H9 (cell line): ENCODE results near the gene CTNNBL1. TPM values are rescaled to one million over a fixed set of nuclear protein-coding genes. Genes with fewer than 3 reads are reported as not detected.

Source experiments
- DNase-seq: peaks from one replicate; pipeline ENCODE4 v3.0.0-alpha.2; 2017
- H2AFZ ChIP-seq: one replicate; pipeline ENCODE4 v1.6.1; 2013; ENCODE audit warnings: mild to moderate bottlenecking, low read length, control low read depth, moderate library complexity
- H2AK5ac ChIP-seq: 2 replicates; pipeline ENCODE4 v1.6.1; 2013; ENCODE audit warnings: low read length, control low read depth, mixed read lengths; ENCODE audit not compliant: insufficient read length
- H2BK120ac ChIP-seq: one replicate; pipeline ENCODE4 v1.6.1; 2013; ENCODE audit warnings: low read depth, mild to moderate bottlenecking, low read length, control low read depth, inconsistent platforms; ENCODE audit not compliant: poor library complexity, severe bottlenecking
- H2BK12ac ChIP-seq: 2 replicates; pipeline ENCODE4 v1.6.1; 2013; ENCODE audit warnings: low read length, control low read depth, mixed read lengths, low read depth; ENCODE audit not compliant: insufficient read length
- H2BK15ac ChIP-seq: 2 replicates; pipeline ENCODE4 v1.6.1; 2013; ENCODE audit warnings: low read depth, low read length, control low read depth
- H2BK20ac ChIP-seq: one replicate; pipeline ENCODE4 v1.6.1; 2013; ENCODE audit warnings: low read depth, mild to moderate bottlenecking, low read length, control low read depth, inconsistent platforms; ENCODE audit not compliant: poor library complexity, severe bottlenecking
- H2BK5ac ChIP-seq: 2 replicates; pipeline ENCODE4 v1.6.1; 2013; ENCODE audit warnings: low read length, control low read depth, mixed read lengths; ENCODE audit not compliant: insufficient read length
- H3K14ac ChIP-seq: 2 replicates; pipeline ENCODE4 v1.6.1; 2013; ENCODE audit warnings: low read length, control low read depth; ENCODE audit not compliant: insufficient read depth
- H3K18ac ChIP-seq: 2 replicates; pipeline ENCODE4 v1.6.1; 2013; ENCODE audit warnings: low read depth, mild to moderate bottlenecking, mixed read lengths, low read length, control low read depth; ENCODE audit not compliant: insufficient read length
- H3K23ac ChIP-seq: 2 replicates; pipeline ENCODE4 v1.6.1; 2013; ENCODE audit warnings: low read length, control low read depth, mixed read lengths, low read depth; ENCODE audit not compliant: insufficient read length
- H3K23me2 ChIP-seq: 2 replicates; pipeline ENCODE4 v1.6.1; 2013; ENCODE audit warnings: low read depth, mild to moderate bottlenecking, mixed read lengths, low read length, control low read depth; ENCODE audit not compliant: insufficient read length, poor library complexity, severe bottlenecking
- H3K27ac ChIP-seq: 2 replicates; pipeline ENCODE4 v1.5.1; 2013; ENCODE audit warnings: low read length, control low read depth, mixed read lengths, low read depth; ENCODE audit not compliant: insufficient read length
- H3K27me3 ChIP-seq: 2 replicates; pipeline ENCODE4 v1.6.1; 2013; ENCODE audit warnings: low read length, control low read depth, inconsistent platforms; ENCODE audit not compliant: insufficient read depth
- H3K4ac ChIP-seq: 2 replicates; pipeline ENCODE4 v1.6.1; 2013; ENCODE audit warnings: low read depth, mild to moderate bottlenecking, control low read depth, inconsistent platforms, low read length, moderate library complexity
- H3K4me1 ChIP-seq: 2 replicates; pipeline ENCODE4 v1.6.1; 2013; ENCODE audit warnings: low read length, control low read depth, inconsistent platforms; ENCODE audit not compliant: insufficient read depth
- H3K4me2 ChIP-seq: 2 replicates; pipeline ENCODE4 v1.6.1; 2013; ENCODE audit warnings: low read length, control low read depth, mixed read lengths; ENCODE audit not compliant: insufficient read length, insufficient read depth
- H3K56ac ChIP-seq: 2 replicates; pipeline ENCODE4 v1.6.1; 2013; ENCODE audit warnings: low read depth, mild to moderate bottlenecking, mixed read lengths, low read length, control low read depth; ENCODE audit not compliant: insufficient read length
- H3K79me1 ChIP-seq: 2 replicates; pipeline ENCODE4 v1.6.1; 2013; ENCODE audit warnings: low read depth, mild to moderate bottlenecking, moderate library complexity, low read length, control low read depth, inconsistent platforms; ENCODE audit not compliant: insufficient read depth, poor library complexity, severe bottlenecking
- H3K79me2 ChIP-seq: 2 replicates; pipeline ENCODE4 v1.6.1; 2013; ENCODE audit warnings: low read length, control low read depth, inconsistent platforms; ENCODE audit not compliant: insufficient read depth
- H3K9ac ChIP-seq: 2 replicates; pipeline ENCODE4 v1.6.1; 2013; ENCODE audit warnings: low read length, control low read depth, mixed read lengths; ENCODE audit not compliant: insufficient read length; ENCODE audit errors: extremely low read depth
- H3K9me3 ChIP-seq: one replicate; pipeline ENCODE4 v1.6.1; 2013; ENCODE audit warnings: low read depth, low read length, inconsistent platforms; ENCODE audit not compliant: control insufficient read depth
- H3T11ph ChIP-seq: one replicate; pipeline ENCODE4 v1.6.1; 2013; ENCODE audit warnings: mild to moderate bottlenecking, low read length, control low read depth, inconsistent platforms
- H4K20me1 ChIP-seq: one replicate; pipeline ENCODE4 v1.6.1; 2013; ENCODE audit not compliant: control insufficient read depth, insufficient read length, insufficient read depth
- H4K5ac ChIP-seq: 2 replicates; pipeline ENCODE4 v1.6.1; 2013; ENCODE audit warnings: low read depth, mild to moderate bottlenecking, mixed read lengths, low read length, control low read depth; ENCODE audit not compliant: insufficient read length
- H4K8ac ChIP-seq: replicated peaks from 2 replicates; pipeline ENCODE4 v1.6.1; 2013; ENCODE audit warnings: low read length, control low read depth, mixed read lengths, low read depth; ENCODE audit not compliant: insufficient read length
- H4K91ac ChIP-seq: 2 replicates; pipeline ENCODE4 v1.6.1; 2013; ENCODE audit warnings: low read depth, mild to moderate bottlenecking, moderate library complexity, mixed read lengths, low read length, control low read depth; ENCODE audit not compliant: insufficient read length
- H3K27ac Mint-ChIP-seq, 3 experiments: 2 replicates in 2 of 3; 3 replicates in 1 of 3; pipeline ENCODE4 v1.8.0; 2020 to 2021; ENCODE audit warnings: mixed read lengths in 3 of 3, mild to moderate bottlenecking in 1 of 3, moderate library complexity in 1 of 3
- H3K27me3 Mint-ChIP-seq: 2 replicates; pipeline ENCODE4 v1.8.0; 2021; ENCODE audit warnings: low read depth, mild to moderate bottlenecking, moderate library complexity, mixed read lengths
- H3K36me3 Mint-ChIP-seq, 3 experiments: 2 replicates in 2 of 3; 3 replicates in 1 of 3; pipeline ENCODE4 v1.8.0; 2020 to 2021; ENCODE audit warnings: low read depth in 3 of 3, mixed read lengths in 3 of 3; ENCODE audit not compliant: insufficient read depth in 1 of 3
- H3K4me1 Mint-ChIP-seq, 2 experiments: 2 replicates each; pipeline ENCODE4 v1.8.0; 2020; ENCODE audit warnings: mixed read lengths in 2 of 2
- H3K4me3 Mint-ChIP-seq, 2 experiments: 2 replicates in 1 of 2; 3 replicates in 1 of 2; pipeline ENCODE4 v1.8.0; 2020 to 2021; ENCODE audit warnings: mild to moderate bottlenecking in 2 of 2, mixed read lengths in 2 of 2, moderate library complexity in 1 of 2
- H3K9me3 Mint-ChIP-seq, 2 experiments: 2 replicates in 1 of 2; 3 replicates in 1 of 2; pipeline ENCODE4 v1.8.0; 2020; ENCODE audit warnings: mild to moderate bottlenecking in 2 of 2, mixed read lengths in 2 of 2, moderate library complexity in 1 of 2
- CTCF ChIP-seq: fragments of 200-600 bp; sonication (generic); conservative IDR thresholded peaks from 3 replicates; pipeline ENCODE4 v1.8.0; 2021; ENCODE audit warnings: antibody characterized with exemption, mild to moderate bottlenecking
- WGBS: extraction: QIAGEN DNeasy Blood & Tissue Kit; methylation state at CpG from one replicate; pipeline ENCODE4 v1.1.7; 2013; ENCODE audit warnings: missing lambda C conversion rate, low lambda C conversion rate, mixed read lengths; ENCODE audit not compliant: insufficient read length; ENCODE audit errors: extremely low coverage; 5-methylcytosine and 5-hydroxymethylcytosine counted together
- total RNA-seq: library from RNA; stranded (reverse); gene quantifications from 2 replicates; pipeline ENCODE4 v1.2.1, GENCODE V29; 2021

CTNNBL1 gene
- total RNA-seq, 1 experiment from 2014 or later, result 67.2 TPM

- no peaks in the 10 kb centered on the region for H3K23me2 ChIP-seq
- H2BK20ac ChIP-seq, result no peak overlapping the region
- no peak overlapping the region for H3K23ac ChIP-seq
- H3K79me2 ChIP-seq, result no peaks in the 10 kb centered on the region
- WGBS, result no CpG with 5 or more reads among the region's 5 CpGs
- H4K5ac ChIP-seq, result no peak overlapping the region
- H3K9me3 ChIP-seq, result no peaks in the 10 kb centered on the region
- H3K9ac ChIP-seq, result no peak overlapping the region
- H3K27ac ChIP-seq, result no peak overlapping the region
- H4K91ac ChIP-seq, result no peak overlapping the region
- H2AFZ ChIP-seq, result no peak overlapping the region
- H3K56ac ChIP-seq, result no peak overlapping the region
- no peaks in the 10 kb centered on the region for H3K9me3 Mint-ChIP-seq
- no peak overlapping the region for H3K18ac ChIP-seq
- H2BK12ac ChIP-seq, result no peak overlapping the region
- peaks cover 2 to 13% (median 5%) of the 10 kb centered on the region in 3 experiments; a peak in 5 of 7 replicates for H3K36me3 Mint-ChIP-seq
- no peaks in the 10 kb centered on the region for H3K27me3 Mint-ChIP-seq
- no peak overlapping the region for H4K8ac ChIP-seq
- no peak overlapping the region for H3K4me3 Mint-ChIP-seq
- no peaks in the 10 kb centered on the region for H3K79me1 ChIP-seq
- H2AK5ac ChIP-seq, result no peak overlapping the region
- H2BK15ac ChIP-seq, result no peak overlapping the region
- peaks cover 1% of the 10 kb centered on the region; the same call in 1 of the 2 replicates for H3K4me1 ChIP-seq
- H2BK120ac ChIP-seq, result no peak overlapping the region
- peak overlapping the region; percentile 17 to 90 (median 85); a peak in 5 of 7 replicates for H3K27ac Mint-ChIP-seq
- H3K4me2 ChIP-seq, result no peak overlapping the region
- H3K14ac ChIP-seq, result no peak overlapping the region; the same call in 1 of the 2 replicates
- peaks cover 37 to 44% of the 10 kb centered on the region in 2 experiments for H3K4me1 Mint-ChIP-seq
- no peak for TF ChIP-seq CTCF
- H3K4ac ChIP-seq, result no peak overlapping the region
- DNase-seq, result no peak
- no peaks in the 10 kb centered on the region for H3K27me3 ChIP-seq
- H3T11ph ChIP-seq, result no peak overlapping the region
- H2BK5ac ChIP-seq, result no peak overlapping the region
- H4K20me1 ChIP-seq, result no peaks in the 10 kb centered on the region
Measured at GRCh38 chr20:37845878-37846277, 152.0 kb downstream of the CTNNBL1 start.
